Activated CD8-positive, alpha-beta memory T cell treated with anti-CD3 and anti-CD28 coated beads for 4 hours (primary cell): ENCODE data around the gene OSBPL1A.

ENCODE experiments used
- DNase-seq, 2 donors: peaks; one replicate each; pipeline ENCODE4 v3.0.0-alpha.2; 2020; ENCODE audit warnings: low read depth in 2 of 2

The OSBPL1A gene

GRCh38 chr18:24219561-24220317, 177.9 kb downstream of the OSBPL1A start:
- DNase-seq, result no peak

- no peak for DNase-seq
These were observed 182.7 kb downstream of the OSBPL1A start for GRCh38 chr18:24214913-24215312.

- no peak for DNase-seq
These were observed 183.5 kb downstream of the OSBPL1A start for GRCh38 chr18:24214144-24214543.

- no peak for DNase-seq
These were observed 184.7 kb downstream of the OSBPL1A start for GRCh38 chr18:24212939-24213338.

- DNase-seq, result no peak
These were observed 188.1 kb downstream of the OSBPL1A start for GRCh38 chr18:24209558-24209957.

- DNase-seq, result no peak
These were observed 189.2 kb downstream of the OSBPL1A start for GRCh38 chr18:24208270-24209035.

GRCh38 chr18:24204904-24205303, 192.7 kb downstream of the OSBPL1A start:
- no peak for DNase-seq

- no peak for DNase-seq
These were observed 195.6 kb downstream of the OSBPL1A start for GRCh38 chr18:24201699-24202687.

GRCh38 chr18:24200494-24201290, 196.9 kb downstream of the OSBPL1A start:
- DNase-seq, result no peak

GRCh38 chr18:24199372-24199962, 198.2 kb downstream of the OSBPL1A start:
- DNase-seq, result no peak

GRCh38 chr18:24198461-24198860, 199.2 kb downstream of the OSBPL1A start:
- no peak for DNase-seq

GRCh38 chr18:24197412-24197811, 200.2 kb downstream of the OSBPL1A start:
- no peak for DNase-seq

- no peak for DNase-seq
These were observed 200.9 kb downstream of the OSBPL1A start for GRCh38 chr18:24196764-24197163.

- no peak for DNase-seq
These were observed 202.1 kb downstream of the OSBPL1A start for GRCh38 chr18:24195296-24196053.

GRCh38 chr18:24190590-24190989, 207.0 kb downstream of the OSBPL1A start:
- DNase-seq, result no peak

- DNase-seq, result no peak
These were observed 207.8 kb downstream of the OSBPL1A start for GRCh38 chr18:24189664-24190346.

GRCh38 chr18:24189007-24189528, 208.6 kb downstream of the OSBPL1A start:
- DNase-seq, result no peak

GRCh38 chr18:24188120-24188519, 209.5 kb downstream of the OSBPL1A start:
- no peak for DNase-seq

- DNase-seq, result no peak
These were observed 209.9 kb downstream of the OSBPL1A start for GRCh38 chr18:24187689-24188088.
